DMS114 treated with DMSO at 0.1 percent for 48 hours (cell line): ENCODE data around the gene ARNT2.
"Not testable (repeated sequence)": the region's sequence is repeated elsewhere in the genome, so short reads cannot be mapped to it uniquely, and the experiment has no call there.

Experiments used
- DNase-seq: peaks from one replicate; lab custom pipeline; 2025; ENCODE audit not compliant: unreplicated experiment; lab: John Stamatoyannopoulos, UW

ARNT2 gene

GRCh38 chr15:80509800-80510199 is 105.6 kb downstream of the ARNT2 start:
- DNase-seq, result no peak

GRCh38 chr15:80510985-80511384 is 106.8 kb downstream of the ARNT2 start:
- not testable (repeated sequence) for DNase-seq

- no peak for DNase-seq
Observed at GRCh38 chr15:80512726-80513660, 108.8 kb downstream of the ARNT2 start.

- no peak for DNase-seq
Observed at GRCh38 chr15:80514071-80514780, 110.0 kb downstream of the ARNT2 start.

- no peak for DNase-seq
Observed at GRCh38 chr15:80517290-80517689, 113.1 kb downstream of the ARNT2 start.

GRCh38 chr15:80518522-80518921 is 114.3 kb downstream of the ARNT2 start:
- DNase-seq, result no peak

- DNase-seq, result no peak
Observed at GRCh38 chr15:80523746-80524145, 119.6 kb downstream of the ARNT2 start.

GRCh38 chr15:80525853-80526252 is 121.7 kb downstream of the ARNT2 start:
- no peak for DNase-seq

GRCh38 chr15:80526556-80527340 is 122.6 kb downstream of the ARNT2 start:
- DNase-seq, result no peak

GRCh38 chr15:80527406-80527805 is 123.2 kb downstream of the ARNT2 start:
- no peak for DNase-seq

- DNase-seq, result no peak
Observed at GRCh38 chr15:80527961-80528360, 123.8 kb downstream of the ARNT2 start.

GRCh38 chr15:80530737-80531365 is 126.7 kb downstream of the ARNT2 start:
- DNase-seq, result no peak

GRCh38 chr15:80531388-80531787 is 127.2 kb downstream of the ARNT2 start:
- no peak for DNase-seq

- no peak for DNase-seq
Observed at GRCh38 chr15:80531796-80532195, 127.6 kb downstream of the ARNT2 start.

- DNase-seq, result no peak
Observed at GRCh38 chr15:80533790-80534333, 129.7 kb downstream of the ARNT2 start.

- DNase-seq, result no peak
Observed at GRCh38 chr15:80536231-80536630, 132.0 kb downstream of the ARNT2 start.

GRCh38 chr15:80536716-80537115 is 132.5 kb downstream of the ARNT2 start:
- no peak for DNase-seq

GRCh38 chr15:80545078-80545477 is 140.9 kb downstream of the ARNT2 start:
- DNase-seq, result no peak

- no peak for DNase-seq
Observed at GRCh38 chr15:80547264-80547663, 143.1 kb downstream of the ARNT2 start.

GRCh38 chr15:80549191-80549590 is 145.0 kb downstream of the ARNT2 start:
- DNase-seq, result no peak

GRCh38 chr15:80549654-80550053 is 145.5 kb downstream of the ARNT2 start:
- no peak for DNase-seq
